Progenitor cell of endocrine pancreas (in vitro differentiated cells): Measurements from ENCODE around the gene NKX2-1. TPM values are rescaled to one million over a fixed set of nuclear protein-coding genes. Genes with fewer than 3 reads are reported as not detected.

ENCODE experiments used
- DNase-seq: peaks from one replicate; pipeline ENCODE4 v3.0.0; 2021; ENCODE audit warnings: low spot score; ENCODE audit not compliant: unreplicated experiment
- H3K27ac Mint-ChIP-seq: 2 replicates; pipeline ENCODE4 v1.8.0; 2021; ENCODE audit warnings: mild to moderate bottlenecking, moderate library complexity, mixed read lengths
- H3K27me3 Mint-ChIP-seq: 2 replicates; pipeline ENCODE4 v1.8.0; 2021; ENCODE audit warnings: mixed read lengths
- H3K36me3 Mint-ChIP-seq: 2 replicates; pipeline ENCODE4 v1.8.0; 2022; ENCODE audit warnings: mixed read lengths; ENCODE audit not compliant: insufficient read depth
- H3K4me1 Mint-ChIP-seq: 2 replicates; pipeline ENCODE4 v1.8.0; 2021; ENCODE audit warnings: low read depth, mixed read lengths
- H3K4me3 Mint-ChIP-seq: 2 replicates; pipeline ENCODE4 v1.8.0; 2021; ENCODE audit warnings: low read depth, mild to moderate bottlenecking, moderate library complexity, mixed read lengths
- H3K9me3 Mint-ChIP-seq: 2 replicates; pipeline ENCODE4 v1.8.0; 2021; ENCODE audit warnings: low read depth, mixed read lengths
- total RNA-seq: library from RNA; stranded (reverse); gene quantifications from 2 replicates; pipeline ENCODE4 v1.2.1, GENCODE V29; 2021
- TF ChIP-seq, protein P1 (sequence below): fragments of 200-600 bp; sonication (generic); IDR thresholded peaks from one replicate; pipeline ENCODE4 v1.5.0; 2021; ENCODE audit warnings: antibody characterized with exemption, mild to moderate bottlenecking; ENCODE audit not compliant: unreplicated experiment

Gene NKX2-1
- total RNA-seq, 1 donor from 2014 or later: not detected

- peaks cover 92% of the 10 kb centered on the region for H3K27me3 Mint-ChIP-seq
- no peak overlapping the region for H3K4me3 Mint-ChIP-seq
Measured at GRCh38 chr14:36512585-36513003, 7.4 kb downstream of the NKX2-1 start.

DNA sequence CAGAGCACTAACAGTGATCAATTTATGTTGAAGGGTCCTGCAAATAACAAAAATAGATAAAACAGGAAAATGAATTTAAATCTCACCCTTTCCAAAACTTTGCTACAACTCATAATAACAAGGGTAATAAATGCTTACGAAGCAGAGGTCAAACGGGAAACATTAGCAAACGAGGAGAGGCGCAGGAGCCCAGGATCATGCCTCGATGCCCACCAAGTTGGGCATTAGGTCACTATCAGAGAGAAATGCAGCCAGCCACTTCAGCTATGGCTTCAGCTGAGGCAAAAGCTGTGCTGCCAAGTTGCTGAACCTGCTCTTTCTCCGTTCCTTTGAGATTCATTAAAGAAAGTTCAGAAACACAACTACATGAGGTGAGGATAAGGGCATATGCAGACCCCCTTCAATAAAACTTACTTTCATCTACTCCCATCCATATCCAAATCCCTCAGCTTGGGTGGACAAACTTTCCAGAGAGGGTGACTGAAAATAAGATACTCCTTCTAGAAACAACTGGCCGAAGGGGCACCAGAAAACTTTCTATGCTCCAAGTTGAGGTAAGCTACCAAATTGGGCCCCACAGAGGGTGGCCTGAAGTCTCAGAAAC, 7.9 kb downstream of the NKX2-1 start:
- Mint-ChIP-seq H3K9me3 (no peaks in the 10 kb centered on the region), H3K4me1 (peaks cover 13% of the 10 kb centered on the region), H3K4me3 (no peak overlapping the region), H3K27me3 (peaks cover 95% of the 10 kb centered on the region), H3K36me3 (no peaks in the 10 kb centered on the region), H3K27ac (no peak overlapping the region)
- TF ChIP-seq, protein P1, sequence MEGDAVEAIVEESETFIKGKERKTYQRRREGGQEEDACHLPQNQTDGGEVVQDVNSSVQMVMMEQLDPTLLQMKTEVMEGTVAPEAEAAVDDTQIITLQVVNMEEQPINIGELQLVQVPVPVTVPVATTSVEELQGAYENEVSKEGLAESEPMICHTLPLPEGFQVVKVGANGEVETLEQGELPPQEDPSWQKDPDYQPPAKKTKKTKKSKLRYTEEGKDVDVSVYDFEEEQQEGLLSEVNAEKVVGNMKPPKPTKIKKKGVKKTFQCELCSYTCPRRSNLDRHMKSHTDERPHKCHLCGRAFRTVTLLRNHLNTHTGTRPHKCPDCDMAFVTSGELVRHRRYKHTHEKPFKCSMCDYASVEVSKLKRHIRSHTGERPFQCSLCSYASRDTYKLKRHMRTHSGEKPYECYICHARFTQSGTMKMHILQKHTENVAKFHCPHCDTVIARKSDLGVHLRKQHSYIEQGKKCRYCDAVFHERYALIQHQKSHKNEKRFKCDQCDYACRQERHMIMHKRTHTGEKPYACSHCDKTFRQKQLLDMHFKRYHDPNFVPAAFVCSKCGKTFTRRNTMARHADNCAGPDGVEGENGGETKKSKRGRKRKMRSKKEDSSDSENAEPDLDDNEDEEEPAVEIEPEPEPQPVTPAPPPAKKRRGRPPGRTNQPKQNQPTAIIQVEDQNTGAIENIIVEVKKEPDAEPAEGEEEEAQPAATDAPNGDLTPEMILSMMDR: no peak
- DNase-seq: no peak

More at GRCh38 chr14:36512585-36513003, 7.4 kb downstream of the NKX2-1 start:
- no peak overlapping the region for H3K27ac Mint-ChIP-seq
- no peak for DNase-seq
- no peaks in the 10 kb centered on the region for H3K9me3 Mint-ChIP-seq
- peaks cover 13% of the 10 kb centered on the region for H3K4me1 Mint-ChIP-seq
- TF ChIP-seq, protein P1: no peak
- no peaks in the 10 kb centered on the region for H3K36me3 Mint-ChIP-seq

- H3K4me1 Mint-ChIP-seq: peaks cover 13% of the 10 kb centered on the region
- H3K4me3 Mint-ChIP-seq: no peak overlapping the region
- TF ChIP-seq, protein P1: no peak
- H3K27ac Mint-ChIP-seq: no peak overlapping the region
- peaks cover 95% of the 10 kb centered on the region for H3K27me3 Mint-ChIP-seq
- H3K9me3 Mint-ChIP-seq: no peaks in the 10 kb centered on the region
- no peaks in the 10 kb centered on the region for H3K36me3 Mint-ChIP-seq
- DNase-seq: no peak
Measured at GRCh38 chr14:36510874-36511273, 9.2 kb downstream of the NKX2-1 start.

- Mint-ChIP-seq H3K4me1 (peaks cover 13% of the 10 kb centered on the region), H3K36me3 (no peaks in the 10 kb centered on the region), H3K27ac (no peak overlapping the region), H3K27me3 (peaks cover 89% of the 10 kb centered on the region), H3K4me3 (no peak overlapping the region), H3K9me3 (no peaks in the 10 kb centered on the region)
- TF ChIP-seq, protein P1: no peak
- DNase-seq: no peak
Measured at GRCh38 chr14:36510078-36510799, 9.8 kb downstream of the NKX2-1 start.

GRCh38 chr14:36509069-36509917, 10.7 kb downstream of the NKX2-1 start:
- H3K4me1 Mint-ChIP-seq: peaks cover 13% of the 10 kb centered on the region
- no peak for DNase-seq
- H3K27ac Mint-ChIP-seq: no peak overlapping the region
- no peaks in the 10 kb centered on the region for H3K36me3 Mint-ChIP-seq
- TF ChIP-seq, protein P1: no peak
- H3K9me3 Mint-ChIP-seq: no peaks in the 10 kb centered on the region
- no peak overlapping the region for H3K4me3 Mint-ChIP-seq
- H3K27me3 Mint-ChIP-seq: peaks cover 89% of the 10 kb centered on the region
